ENCODE data around the gene GOLGA2. TPM values are rescaled to one million over a fixed set of nuclear protein-coding genes. Genes with fewer than 3 reads are reported as not detected.

The GOLGA2 gene
- total RNA-seq, 1 experiment from 2014 or later: 84.3 TPM

DNA sequence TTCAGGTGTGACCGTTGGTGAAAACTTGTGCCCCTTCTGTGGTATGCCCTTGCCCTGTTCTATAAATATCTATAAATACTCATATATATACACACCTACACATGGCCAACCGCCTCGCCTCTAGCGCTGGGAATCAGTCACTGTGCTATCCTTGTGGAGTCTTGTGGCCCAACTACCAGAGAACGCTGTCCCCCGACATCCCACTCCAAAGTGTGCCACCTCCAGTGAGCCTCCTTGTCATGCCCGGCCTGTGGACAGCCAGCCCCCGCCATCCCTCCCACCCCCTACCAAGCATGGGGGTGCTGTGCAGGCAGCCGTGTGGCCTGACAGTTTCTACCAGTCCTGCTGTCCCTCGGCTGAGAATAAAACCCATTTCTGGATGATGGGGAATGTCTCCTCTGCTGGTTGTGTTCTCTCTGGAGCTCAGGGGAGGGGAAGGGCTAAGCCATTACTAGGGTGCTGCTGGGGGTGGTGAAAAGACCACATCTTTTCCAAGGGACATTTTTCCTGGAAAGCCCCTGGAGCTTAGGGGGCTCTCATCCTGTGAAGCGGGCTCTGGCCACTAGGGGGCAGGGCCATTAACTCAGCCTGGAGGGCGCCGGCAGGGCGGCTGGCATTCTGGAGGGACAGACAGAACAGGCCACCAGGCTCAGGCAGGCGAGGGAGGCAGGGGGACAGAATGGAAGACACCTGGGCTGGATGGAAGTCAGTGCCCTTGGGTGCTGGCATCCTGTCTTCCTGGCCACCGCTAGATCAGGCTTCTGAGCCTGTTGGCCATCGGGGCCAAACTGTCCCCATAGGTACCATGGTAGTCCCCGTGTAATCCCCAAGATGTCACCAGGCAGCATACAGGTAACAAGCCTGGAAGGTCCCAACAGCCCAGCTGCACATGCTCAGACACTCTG is 20.7 kb downstream of the GOLGA2 start:
- peak; percentile 70 to 83 for DNase-seq
- no peak overlapping the region for H3K27ac ChIP-seq

DNA sequence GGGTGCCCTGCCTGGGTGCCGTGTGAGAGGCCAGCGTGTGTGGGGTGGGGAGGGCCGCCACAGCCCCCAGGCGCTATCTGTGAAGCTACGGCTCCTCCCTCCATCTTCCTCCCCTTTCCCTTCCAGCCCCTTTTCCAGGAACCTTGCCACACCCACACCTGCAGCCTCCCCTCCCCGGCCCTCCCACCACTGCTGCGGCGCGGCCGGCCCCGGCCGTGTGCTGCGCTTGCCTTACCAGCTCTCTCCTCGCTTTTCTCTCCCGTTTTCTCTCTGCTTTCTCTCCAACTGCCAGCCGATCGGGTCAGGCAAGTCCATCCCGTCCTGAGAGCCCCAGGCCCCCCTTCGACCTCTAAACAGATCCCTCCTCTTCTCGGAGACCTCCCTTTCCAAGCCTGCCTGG is 21.4 kb downstream of the GOLGA2 start:
- Histone ChIP-seq H3K9me3 (replicated peaks) (no peaks in the 10 kb centered on the region), H3K36me3 (peaks cover 13% of the 10 kb centered on the region)

More for the DNA sequence above, 20.7 kb downstream of the GOLGA2 start:
- H3K9me3 ChIP-seq (replicated peaks): no peaks in the 10 kb centered on the region
- no peaks in the 10 kb centered on the region for H3K4me1 ChIP-seq
- H3K36me3 ChIP-seq: peaks cover 15% of the 10 kb centered on the region
- H3K4me3 ChIP-seq: no peak overlapping the region
- no peaks in the 10 kb centered on the region for H3K27me3 ChIP-seq

DNA sequence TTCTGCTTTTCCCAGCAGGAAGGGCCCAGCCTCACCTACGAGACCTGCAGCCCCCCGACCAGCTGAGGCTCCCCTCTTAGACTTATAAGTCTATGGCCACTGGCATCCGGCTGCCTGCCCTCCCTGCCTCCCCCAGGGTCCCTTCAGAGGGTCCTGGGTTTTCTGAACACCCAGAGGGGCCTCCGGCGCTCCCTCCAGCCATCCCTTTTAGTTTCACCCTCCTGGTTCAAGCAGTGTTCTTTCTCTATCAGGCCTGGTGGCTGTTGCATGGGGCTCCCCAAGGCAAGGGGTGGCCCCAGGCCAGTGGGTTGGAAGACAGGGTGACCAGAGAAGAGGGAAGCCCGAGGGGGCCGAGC is 21.8 kb downstream of the GOLGA2 start:
- peaks cover 12% of the 10 kb centered on the region for H3K36me3 ChIP-seq
- H3K4me3 ChIP-seq: no peak overlapping the region
- no peaks in the 10 kb centered on the region for H3K27me3 ChIP-seq
- DNase-seq: no peak
- H3K4me1 ChIP-seq: no peaks in the 10 kb centered on the region
- no peaks in the 10 kb centered on the region for H3K9me3 ChIP-seq (replicated peaks)
- H3K27ac ChIP-seq: no peak overlapping the region

More for the DNA sequence above, 21.4 kb downstream of the GOLGA2 start:
- Histone ChIP-seq H3K4me1 (no peaks in the 10 kb centered on the region), H3K4me3 (no peak overlapping the region), H3K27me3 (no peaks in the 10 kb centered on the region), H3K27ac (no peak overlapping the region)
- no peak for DNase-seq

DNA sequence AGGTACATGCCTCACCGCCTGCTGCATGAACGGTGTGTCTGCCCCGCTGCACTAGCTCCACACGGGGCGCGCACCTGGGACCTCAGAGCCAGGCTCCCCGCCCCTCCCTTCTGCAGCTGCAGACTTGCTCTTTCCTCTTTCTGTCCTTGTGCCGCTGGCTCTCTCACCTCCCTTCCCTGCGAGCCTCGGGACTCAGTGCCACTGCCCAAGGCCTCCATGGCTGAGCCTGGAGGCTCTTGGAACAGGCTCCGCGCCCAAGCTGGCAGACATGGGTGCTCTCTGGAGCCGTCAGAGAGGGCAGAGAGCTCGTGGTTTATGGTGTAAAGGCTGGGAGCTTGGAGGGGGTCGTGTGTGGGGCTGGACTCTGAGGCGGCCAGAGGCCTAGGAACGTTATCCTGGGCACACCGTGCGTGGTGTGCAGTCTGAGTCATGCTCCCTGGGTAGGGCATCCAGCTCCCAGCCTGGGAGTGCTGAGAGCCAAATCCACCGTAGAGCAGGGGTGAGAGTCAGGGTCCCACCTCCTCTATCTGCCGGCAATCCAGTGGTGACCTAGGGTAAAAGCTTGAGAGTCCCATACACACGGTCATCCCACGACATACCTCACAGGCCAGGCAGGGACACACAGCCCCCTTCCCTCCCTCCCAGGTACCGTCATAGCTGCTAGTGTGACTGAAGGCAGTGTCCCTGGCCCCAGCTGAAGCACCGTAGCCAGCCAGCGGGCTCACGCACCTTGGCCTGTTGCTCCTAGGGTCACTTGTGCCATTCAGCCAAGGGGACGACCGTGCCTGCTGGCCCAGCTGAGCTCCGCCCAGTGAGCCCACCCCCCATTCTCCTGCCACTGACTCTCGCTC is 22.4 kb downstream of the GOLGA2 start:
- no peak for DNase-seq
- H3K4me3 ChIP-seq: no peak overlapping the region
- no peak overlapping the region for H3K27ac ChIP-seq
- H3K36me3 ChIP-seq: peaks cover 10% of the 10 kb centered on the region
- no peaks in the 10 kb centered on the region for H3K9me3 ChIP-seq (replicated peaks)
- H3K27me3 ChIP-seq: no peaks in the 10 kb centered on the region
- H3K4me1 ChIP-seq: no peaks in the 10 kb centered on the region

DNA sequence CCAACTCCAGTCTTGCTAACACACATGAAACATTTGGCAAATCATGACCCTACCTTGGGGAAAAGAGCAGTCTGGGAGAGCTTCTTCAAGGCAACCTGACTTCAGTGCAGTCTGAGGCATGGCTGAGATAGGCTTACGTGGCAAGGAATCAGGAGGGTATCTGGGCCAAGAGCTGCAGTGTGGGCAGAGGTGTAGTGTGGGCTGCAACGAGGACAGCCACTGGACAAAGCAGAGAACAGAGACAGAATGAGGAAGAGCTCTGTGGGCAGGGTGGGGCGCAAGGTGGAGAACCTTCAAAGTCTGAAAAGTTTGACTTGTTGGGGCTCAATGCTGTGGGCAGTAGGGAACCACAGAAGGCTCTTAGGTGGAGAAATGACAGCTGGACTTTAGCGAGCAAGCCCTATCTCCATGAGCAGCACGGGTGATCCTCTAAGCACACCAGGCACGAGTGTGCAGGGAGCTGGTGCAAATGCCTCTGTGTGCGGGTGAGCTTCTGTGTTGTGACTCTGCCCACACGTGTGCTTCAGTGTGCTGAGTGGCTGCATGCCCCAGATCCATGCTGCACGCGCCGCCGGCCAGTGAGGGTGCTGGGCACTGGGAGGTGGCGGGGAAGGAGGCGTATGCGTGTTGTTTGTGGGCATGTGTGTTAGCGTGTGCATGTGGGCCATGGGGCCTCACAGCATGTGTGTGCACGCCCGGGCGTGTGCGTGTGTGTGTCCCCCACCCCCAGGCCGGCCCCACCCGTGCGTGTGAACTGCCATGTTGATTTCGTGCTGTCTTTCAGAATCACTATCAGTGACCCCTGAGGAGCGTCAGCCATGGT is 23.3 kb downstream of the GOLGA2 start:
- Histone ChIP-seq H3K4me1 (peaks cover 5% of the 10 kb centered on the region), H3K9me3 (replicated peaks) (no peaks in the 10 kb centered on the region), H3K27ac (no peak overlapping the region), H3K36me3 (peaks cover 4% of the 10 kb centered on the region; the same call in 1 of the 2 replicates), H3K27me3 (no peaks in the 10 kb centered on the region), H3K4me3 (no peak overlapping the region)
- no peak for DNase-seq

DNA sequence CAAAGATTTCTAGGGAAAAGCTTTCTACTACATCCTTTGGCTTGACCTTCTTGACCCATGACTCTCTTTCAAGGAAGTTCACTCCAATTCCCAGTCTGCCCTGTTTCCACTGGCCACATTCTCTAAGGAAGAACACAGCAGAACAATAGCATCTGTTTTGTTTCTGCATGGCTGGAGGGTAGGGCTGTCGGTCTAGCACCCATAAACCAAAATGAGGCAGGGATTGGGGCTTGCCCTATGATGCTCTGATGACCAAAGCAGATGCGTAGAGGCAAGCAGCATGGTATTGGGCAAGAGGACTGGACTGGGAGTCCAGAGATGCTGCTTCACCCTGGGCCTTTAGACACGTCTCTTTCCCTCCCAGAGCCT is 24.1 kb downstream of the GOLGA2 start:
- H3K36me3 ChIP-seq: no peaks in the 10 kb centered on the region
- no peak overlapping the region for H3K4me3 ChIP-seq
- DNase-seq: no peak
- H3K27me3 ChIP-seq: no peaks in the 10 kb centered on the region
- no peak overlapping the region for H3K27ac ChIP-seq
- H3K4me1 ChIP-seq: peaks cover 13% of the 10 kb centered on the region
- no peaks in the 10 kb centered on the region for H3K9me3 ChIP-seq (replicated peaks)

DNA sequence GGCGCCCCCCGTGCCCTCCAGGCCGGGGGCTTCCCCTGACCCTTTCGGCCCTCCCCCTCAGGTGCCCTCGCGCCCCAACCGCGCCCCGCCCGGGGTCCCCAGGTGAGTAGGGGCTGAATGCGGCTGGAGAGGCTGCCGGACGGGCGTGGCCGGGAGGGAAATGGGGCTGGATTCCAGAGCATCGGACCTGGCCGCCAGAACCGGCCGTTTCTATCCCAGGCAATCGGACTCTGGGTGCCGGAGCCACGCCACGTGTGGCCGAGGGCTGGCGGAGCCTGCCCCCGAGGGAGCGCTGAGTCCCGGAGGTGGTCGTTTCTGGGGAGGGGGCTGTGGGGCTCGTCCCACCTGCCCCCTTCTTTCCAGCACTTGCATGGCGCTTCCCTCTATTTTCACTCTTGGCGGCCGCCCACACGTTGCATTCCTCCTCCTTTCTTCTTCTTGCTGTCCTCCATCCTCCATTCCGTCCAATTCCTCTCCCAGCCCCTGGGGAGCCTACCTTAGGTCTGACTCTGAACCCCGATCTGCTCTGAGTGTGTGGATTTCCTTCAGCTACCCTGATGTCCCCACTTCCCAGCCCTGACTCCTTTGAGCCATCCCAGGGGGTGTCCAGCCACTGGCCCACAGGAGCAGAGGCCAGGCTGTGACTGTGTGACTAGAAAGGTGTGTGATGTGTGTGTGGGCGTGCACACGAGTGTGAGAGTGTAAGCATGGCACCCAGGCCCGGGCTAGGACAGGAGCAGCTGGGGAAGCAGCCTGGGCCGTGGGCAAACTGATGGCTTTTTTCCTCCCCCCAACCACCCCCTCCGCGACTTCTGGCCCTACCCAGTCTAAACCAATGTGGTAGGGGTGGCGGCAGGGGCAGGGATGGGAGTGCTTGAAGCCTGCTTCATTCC is 24.7 kb downstream of the GOLGA2 start:
- no peaks in the 10 kb centered on the region for H3K27me3 ChIP-seq
- H3K4me3 ChIP-seq: no peak overlapping the region
- no peak for DNase-seq
- no peaks in the 10 kb centered on the region for H3K9me3 ChIP-seq (replicated peaks)
- H3K36me3 ChIP-seq: no peaks in the 10 kb centered on the region
- no peak overlapping the region for H3K27ac ChIP-seq
- peaks cover 19% of the 10 kb centered on the region for H3K4me1 ChIP-seq

DNA sequence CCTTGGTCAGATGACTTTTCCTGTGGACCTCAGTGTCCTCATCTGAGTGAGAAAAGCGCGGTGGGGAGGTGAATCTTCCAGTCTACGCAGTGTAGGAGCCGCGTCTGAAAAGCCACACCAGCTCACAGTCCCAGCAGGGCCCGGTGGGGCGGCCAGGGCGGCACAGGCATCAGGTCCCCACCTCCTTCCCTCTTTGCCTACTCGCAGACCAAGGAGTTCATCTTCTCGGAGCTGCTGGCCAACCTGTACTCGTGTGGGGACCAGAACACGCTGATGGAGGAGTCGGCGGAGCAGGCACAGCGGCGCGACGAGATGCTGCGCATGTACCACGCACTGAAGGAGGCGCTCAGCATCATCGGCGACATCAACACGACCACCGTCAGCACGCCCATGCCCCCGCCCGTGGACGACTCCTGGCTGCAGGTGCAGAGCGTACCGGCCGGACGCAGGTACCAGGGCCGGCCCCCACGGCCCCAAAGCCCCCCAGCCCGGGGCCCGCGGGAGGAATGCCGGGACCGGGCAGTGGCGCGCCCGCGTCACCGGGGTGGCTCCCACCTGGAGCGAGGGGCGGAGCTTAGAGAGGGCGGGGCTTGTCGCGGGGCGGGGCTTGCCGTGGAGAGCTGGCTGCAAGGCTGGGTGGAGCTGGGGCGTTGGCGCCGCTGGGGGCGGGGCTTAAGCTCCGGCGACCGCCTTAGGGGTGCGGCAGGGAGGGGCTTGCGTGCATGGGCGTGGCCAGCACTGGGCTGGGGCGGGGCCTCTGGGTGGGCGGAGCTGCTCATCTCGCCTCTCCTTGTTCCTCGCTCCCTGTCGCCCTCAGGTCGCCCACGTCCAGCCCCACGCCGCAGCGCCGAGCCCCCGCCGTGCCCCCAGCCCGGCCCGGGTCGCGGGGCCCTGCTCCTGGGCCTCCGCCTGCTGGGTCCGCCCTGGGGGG is 25.6 kb downstream of the GOLGA2 start:
- Histone ChIP-seq H3K9me3 (replicated peaks) (no peaks in the 10 kb centered on the region), H3K4me1 (peaks cover 28% of the 10 kb centered on the region), H3K27me3 (no peaks in the 10 kb centered on the region), H3K27ac (no peak overlapping the region), H3K36me3 (no peaks in the 10 kb centered on the region), H3K4me3 (no peak overlapping the region)
- peak; percentile 44 to 48 for DNase-seq

DNA sequence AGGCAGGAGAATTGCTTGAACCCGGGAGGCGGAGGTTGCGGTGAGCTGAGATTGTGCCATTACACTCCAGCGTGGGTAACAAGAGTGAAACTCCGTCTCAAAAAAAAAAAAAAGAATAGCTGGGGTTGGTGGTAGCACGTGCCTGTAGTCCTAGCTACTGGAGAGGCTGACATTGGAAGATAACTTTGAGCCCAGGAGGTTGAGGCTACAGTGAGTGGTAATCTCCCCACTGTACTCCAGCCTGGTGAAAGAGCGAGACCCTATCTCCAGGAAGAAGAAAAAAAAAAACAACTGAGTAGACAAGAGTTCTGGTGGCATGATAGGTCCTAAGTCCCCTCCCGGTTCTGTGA is 26.3 kb downstream of the GOLGA2 start:
- H3K9me3 ChIP-seq (replicated peaks): no peaks in the 10 kb centered on the region
- no peak overlapping the region for H3K4me3 ChIP-seq
- no peaks in the 10 kb centered on the region for H3K36me3 ChIP-seq
- no peak for DNase-seq
- no peaks in the 10 kb centered on the region for H3K27me3 ChIP-seq
- peaks cover 31% of the 10 kb centered on the region for H3K4me1 ChIP-seq
- H3K27ac ChIP-seq: no peak overlapping the region

DNA sequence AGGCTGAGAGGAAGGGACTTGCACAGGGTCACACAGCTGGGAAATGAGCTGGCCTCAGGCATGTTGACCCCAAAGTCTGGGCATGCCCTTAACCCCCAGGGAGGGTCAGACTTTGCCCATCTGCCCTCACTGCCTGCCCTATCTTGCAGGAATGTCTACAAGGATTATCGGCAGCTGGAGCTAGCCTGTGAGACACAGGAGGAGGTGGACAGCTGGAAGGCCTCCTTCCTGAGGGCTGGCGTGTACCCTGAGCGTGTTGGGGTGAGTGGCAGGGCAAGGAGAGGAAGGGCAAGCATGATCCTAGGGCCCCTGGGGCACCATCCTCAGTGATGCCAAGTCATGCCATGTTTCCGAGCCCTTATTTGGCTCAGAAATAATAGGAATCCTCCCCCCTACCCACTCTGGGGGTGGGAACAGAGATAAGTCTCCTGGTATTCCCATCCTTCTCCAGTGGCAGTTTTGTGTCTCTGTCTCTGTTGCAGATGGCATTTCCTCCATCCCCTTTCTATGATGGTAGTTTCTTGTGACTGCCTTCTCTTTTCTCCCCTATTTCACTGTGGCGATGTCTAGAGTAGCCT is 28.5 kb downstream of the GOLGA2 start:
- H3K4me3 ChIP-seq: no peak overlapping the region
- no peaks in the 10 kb centered on the region for H3K36me3 ChIP-seq
- peaks cover 35% of the 10 kb centered on the region for H3K4me1 ChIP-seq
- DNase-seq: peak; percentile 71 to 78
- H3K9me3 ChIP-seq (replicated peaks): no peaks in the 10 kb centered on the region
- H3K27ac ChIP-seq: no peak overlapping the region
- H3K27me3 ChIP-seq: no peaks in the 10 kb centered on the region

DNA sequence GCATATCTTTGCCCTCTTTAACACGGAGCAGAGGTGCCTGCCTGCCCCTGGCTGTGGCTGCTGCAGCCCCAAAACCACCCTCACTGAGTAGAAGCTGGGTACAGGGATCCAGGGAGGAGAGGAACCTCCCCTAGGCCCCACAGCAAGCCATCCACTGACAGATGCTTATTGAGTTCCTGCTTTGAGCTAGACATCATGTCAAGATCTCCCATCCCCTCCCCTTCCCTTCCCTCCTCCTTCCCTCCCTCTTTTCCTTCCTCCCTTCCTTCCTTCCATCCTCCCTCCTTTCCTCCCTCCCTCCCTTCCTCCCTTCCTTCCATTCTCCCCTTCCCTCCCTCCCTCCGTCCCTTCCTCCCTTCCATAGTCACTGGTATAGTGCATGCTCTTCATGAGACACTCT is 29.3 kb downstream of the GOLGA2 start:
- H3K36me3 ChIP-seq: no peaks in the 10 kb centered on the region
- H3K27me3 ChIP-seq: no peaks in the 10 kb centered on the region
- DNase-seq: peak in 1 of 2 experiments; percentile 30
- H3K4me3 ChIP-seq: no peak overlapping the region
- H3K4me1 ChIP-seq: peaks cover 35% of the 10 kb centered on the region
- H3K9me3 ChIP-seq (replicated peaks): no peaks in the 10 kb centered on the region
- H3K27ac ChIP-seq: peak overlapping the region; percentile 9; the same call in 1 of the 2 replicates

DNA sequence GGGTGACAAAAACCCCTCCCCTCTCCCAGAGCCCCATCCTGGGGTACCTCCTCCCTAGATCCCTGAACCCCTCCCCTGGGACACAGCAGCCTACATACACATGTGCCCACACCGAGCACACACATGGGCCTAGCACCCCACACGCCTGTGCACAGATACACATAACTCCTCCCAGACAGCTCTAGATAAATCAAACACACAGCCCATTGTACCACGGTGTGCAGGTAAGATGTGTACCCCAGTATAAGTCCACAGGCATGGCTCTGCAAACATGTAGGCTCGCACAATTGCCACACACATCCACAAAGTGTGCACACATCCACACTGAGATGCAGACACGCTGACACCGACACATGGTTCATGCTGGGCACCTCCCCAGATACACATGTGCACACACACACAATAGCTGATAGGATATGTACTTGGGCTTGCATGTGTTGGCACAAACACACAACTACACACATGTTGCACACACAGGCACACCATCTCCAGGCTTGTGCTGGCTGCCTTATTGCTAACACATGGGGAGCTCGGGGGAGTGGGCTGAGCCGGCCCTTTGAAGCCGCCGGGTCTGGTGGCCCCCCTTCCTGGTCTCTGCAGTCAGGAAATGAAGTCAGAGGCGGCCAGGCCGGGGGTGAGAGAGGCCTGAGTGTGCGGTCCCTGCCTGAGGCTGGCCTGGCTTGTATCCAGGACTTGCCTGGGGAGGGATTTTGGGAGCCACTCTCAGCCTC is 30.2 kb downstream of the GOLGA2 start:
- Histone ChIP-seq H3K4me3 (peak overlapping the region; percentile 26; the same call in 1 of the 2 replicates), H3K4me1 (peaks cover 35% of the 10 kb centered on the region), H3K27ac (peak overlapping the region; percentile 9; the same call in 1 of the 2 replicates), H3K27me3 (no peaks in the 10 kb centered on the region), H3K36me3 (no peaks in the 10 kb centered on the region), H3K9me3 (replicated peaks) (no peaks in the 10 kb centered on the region)
- DNase-seq: peak; percentile 70 to 71
